ENCODE results near the gene LBHD2.
A peak's percentile ranks its signal among the peaks of the same experiment; 100 is the strongest.
"Not testable (repeated sequence)": the region's sequence is repeated elsewhere in the genome, so short reads cannot be mapped to it uniquely, and the experiment has no call there.

The LBHD2 gene

GRCh38 chr14:103104654-103105452 is 20.8 kb downstream of the LBHD2 start:
- peak; percentile 43 for DNase-seq (ENCODE audit: low read depth)

GRCh38 chr14:103105580-103106150 is 21.7 kb downstream of the LBHD2 start:
- no peak for DNase-seq (ENCODE audit: low read depth)

- no peak for DNase-seq (ENCODE audit: low read depth)
These were observed 23.4 kb downstream of the LBHD2 start for GRCh38 chr14:103107455-103107854.

GRCh38 chr14:103107941-103108748 is 24.1 kb downstream of the LBHD2 start:
- DNase-seq (ENCODE audit: low read depth), result no peak

GRCh38 chr14:103108749-103109207 is 24.8 kb downstream of the LBHD2 start:
- no peak for DNase-seq (ENCODE audit: low read depth)

- no peak for DNase-seq (ENCODE audit: low read depth)
These were observed 25.8 kb downstream of the LBHD2 start for GRCh38 chr14:103109535-103110441.

- no peak for DNase-seq (ENCODE audit: low read depth)
These were observed 26.7 kb downstream of the LBHD2 start for GRCh38 chr14:103110681-103111231.

GRCh38 chr14:103111232-103111868 is 27.3 kb downstream of the LBHD2 start:
- no peak for DNase-seq (ENCODE audit: low read depth)

- no peak for DNase-seq (ENCODE audit: low read depth)
These were observed 28.6 kb downstream of the LBHD2 start for GRCh38 chr14:103112400-103113243.

GRCh38 chr14:103113303-103113702 is 29.3 kb downstream of the LBHD2 start:
- no peak for DNase-seq (ENCODE audit: low read depth)

- no peak for DNase-seq (ENCODE audit: low read depth)
These were observed 29.8 kb downstream of the LBHD2 start for GRCh38 chr14:103113774-103114173.

GRCh38 chr14:103115086-103115679 is 31.2 kb downstream of the LBHD2 start:
- DNase-seq (ENCODE audit: low read depth), result not testable (repeated sequence)

- no peak for DNase-seq (ENCODE audit: low read depth)
These were observed 32.0 kb downstream of the LBHD2 start for GRCh38 chr14:103115845-103116572.

- DNase-seq (ENCODE audit: low read depth), result no peak
These were observed 32.6 kb downstream of the LBHD2 start for GRCh38 chr14:103116636-103117035.

GRCh38 chr14:103117499-103117898 is 33.5 kb downstream of the LBHD2 start:
- not testable (repeated sequence) for DNase-seq (ENCODE audit: low read depth)

- no peak for DNase-seq (ENCODE audit: low read depth)
These were observed 34.1 kb downstream of the LBHD2 start for GRCh38 chr14:103118018-103118662.

GRCh38 chr14:103118663-103119404 is 34.8 kb downstream of the LBHD2 start:
- DNase-seq (ENCODE audit: low read depth), result no peak

GRCh38 chr14:103119527-103119926 is 35.5 kb downstream of the LBHD2 start:
- not testable (repeated sequence) for DNase-seq (ENCODE audit: low read depth)

Measured in stimulated activated CD8-positive, alpha-beta memory T cell treated with anti-CD3 and anti-CD28 coated beads, Interleukin-12 subunit alpha, Interleukin-12 subunit beta, amount 100 ng/mL, for 4 hours (primary cell).